ENCODE data around the gene PLEKHD1. TPM values are rescaled to one million over a fixed set of nuclear protein-coding genes. Genes with fewer than 3 reads are reported as not detected.

PLEKHD1 gene
- total RNA-seq, 1 donor from 2014 or later: 0.14 TPM

GRCh38 chr14:69572030-69572840 is 87.7 kb downstream of the PLEKHD1 start:
- peaks cover 28% of the 10 kb centered on the region for H3K4me1 Mint-ChIP-seq
- H3K27ac Mint-ChIP-seq (ENCODE audit: unreplicated experiment): no peak overlapping the region
- H3K4me3 Mint-ChIP-seq: no peak overlapping the region
- peaks cover 3% of the 10 kb centered on the region for H3K36me3 Mint-ChIP-seq (ENCODE audit: low read depth)
- H3K27me3 Mint-ChIP-seq (ENCODE audit: low read depth): peaks cover 22% of the 10 kb centered on the region
- TF ChIP-seq CTCF (conservative IDR thresholded peaks at IDR 0.05): no peak
- DNase-seq (ENCODE audit: low read depth, low spot score): no peak
- no peaks in the 10 kb centered on the region for H3K9me3 Mint-ChIP-seq

GRCh38 chr14:69572841-69573135 is 88.3 kb downstream of the PLEKHD1 start:
- Mint-ChIP-seq H3K4me1 (peaks cover 28% of the 10 kb centered on the region), H3K27me3 (ENCODE audit: low read depth) (peaks cover 22% of the 10 kb centered on the region), H3K36me3 (ENCODE audit: low read depth) (peaks cover 3% of the 10 kb centered on the region), H3K4me3 (no peak overlapping the region), H3K27ac (ENCODE audit: unreplicated experiment) (no peak overlapping the region), H3K9me3 (no peaks in the 10 kb centered on the region)
- no peak for DNase-seq (ENCODE audit: low read depth, low spot score)
- no peak for TF ChIP-seq CTCF (conservative IDR thresholded peaks at IDR 0.05)

- Mint-ChIP-seq H3K27me3 (ENCODE audit: low read depth) (peaks cover 22% of the 10 kb centered on the region), H3K27ac (ENCODE audit: unreplicated experiment) (peak overlapping the region; percentile 43), H3K4me1 (peaks cover 28% of the 10 kb centered on the region), H3K36me3 (ENCODE audit: low read depth) (peaks cover 3% of the 10 kb centered on the region), H3K9me3 (no peaks in the 10 kb centered on the region), H3K4me3 (peak overlapping the region; percentile 96)
- no peak for DNase-seq (ENCODE audit: low read depth, low spot score)
- TF ChIP-seq CTCF (conservative IDR thresholded peaks at IDR 0.05): no peak
Observed at GRCh38 chr14:69573205-69573830, 88.8 kb downstream of the PLEKHD1 start.

- TF ChIP-seq CTCF (conservative IDR thresholded peaks at IDR 0.05): no peak
- Mint-ChIP-seq H3K27me3 (ENCODE audit: low read depth) (peaks cover 22% of the 10 kb centered on the region), H3K4me3 (peak overlapping the region; percentile 96), H3K4me1 (peaks cover 28% of the 10 kb centered on the region), H3K9me3 (no peaks in the 10 kb centered on the region), H3K36me3 (ENCODE audit: low read depth) (peaks cover 3% of the 10 kb centered on the region), H3K27ac (ENCODE audit: unreplicated experiment) (peak overlapping the region; percentile 43)
- peak; percentile 14 for DNase-seq (ENCODE audit: low read depth, low spot score)
Observed at GRCh38 chr14:69573831-69574262, 89.3 kb downstream of the PLEKHD1 start.

- Mint-ChIP-seq H3K27me3 (ENCODE audit: low read depth) (peaks cover 22% of the 10 kb centered on the region), H3K27ac (ENCODE audit: unreplicated experiment) (peak within 1 kb of the TSS; percentile 61), H3K4me1 (peaks cover 28% of the 10 kb centered on the region), H3K36me3 (ENCODE audit: low read depth) (peaks cover 3% of the 10 kb centered on the region), H3K9me3 (no peaks in the 10 kb centered on the region), H3K4me3 (peak within 1 kb of the TSS; percentile 96)
- DNase-seq (ENCODE audit: low read depth, low spot score): peak; percentile 74
- peak; percentile 98 for TF ChIP-seq CTCF (conservative IDR thresholded peaks at IDR 0.05)
Observed at GRCh38 chr14:69574263-69574953, 89.9 kb downstream of the PLEKHD1 start, which contains the start of gene CCDC177. TSS of gene CCDC177 (minus strand) at chr14:69574871. CDS start at chr14:69573622, 1,249 bp downstream.
